WTC11 (cell line): ENCODE results near the gene FLCN. TPM values are rescaled to one million over a fixed set of nuclear protein-coding genes. Genes with fewer than 3 reads are reported as not detected.

Experiments used
- ATAC-seq: fragments of 200-7000 bp; cut with Tn5 transposase; 2 replicates; pipeline ENCODE4 v1.10.0; 2021; ENCODE audit warnings: mild to moderate bottlenecking, moderate library complexity
- CTCF ChIA-PET: fragments of 300-600 bp; sonication (Branson Sonifier 250); formaldehyde crosslinking; loops from one replicate; lab custom pipeline; 2021; ENCODE audit warnings: antibody characterized with exemption; lab: Charles Lee
- POLR2A ChIA-PET: fragments of 350-600 bp; sonication (Branson Sonifier 250); formaldehyde crosslinking; loops from one replicate; lab custom pipeline; 2021; ENCODE audit warnings: antibody characterized with exemption; lab: Charles Lee
- DNase-seq: peaks from one replicate; pipeline ENCODE4 v3.0.0; 2021; ENCODE audit warnings: low spot score
- H3K27ac Mint-ChIP-seq: 2 replicates; pipeline ENCODE4 v1.8.0; 2021; ENCODE audit warnings: mixed read lengths
- H3K27me3 Mint-ChIP-seq: 2 replicates; pipeline ENCODE4 v1.8.0; 2021; ENCODE audit warnings: low read depth, mild to moderate bottlenecking, moderate library complexity, mixed read lengths
- H3K36me3 Mint-ChIP-seq: 2 replicates; pipeline ENCODE4 v1.8.0; 2021; ENCODE audit warnings: mixed read lengths
- H3K4me1 Mint-ChIP-seq: 2 replicates; pipeline ENCODE4 v1.8.0; 2022; ENCODE audit warnings: mixed read lengths
- H3K4me3 Mint-ChIP-seq: 2 replicates; pipeline ENCODE4 v1.8.0; 2021; ENCODE audit warnings: mild to moderate bottlenecking, moderate library complexity, mixed read lengths
- H3K9me3 Mint-ChIP-seq: 2 replicates; pipeline ENCODE4 v1.8.0; 2021; ENCODE audit warnings: mixed read lengths
- AFF4 ChIP-seq: sonication (generic); formaldehyde crosslinking; IDR thresholded peaks from 2 replicates; pipeline ENCODE4 v1.8.1; 2023; ENCODE audit warnings: mild to moderate bottlenecking, missing genetic modification reagents, borderline replicate concordance
- ATF1 ChIP-seq: sonication (generic); formaldehyde crosslinking; IDR thresholded peaks from 2 replicates; pipeline ENCODE4 v1.8.1; 2023; ENCODE audit warnings: mild to moderate bottlenecking, moderate library complexity, missing genetic modification reagents
- CREB1 ChIP-seq: sonication (generic); formaldehyde crosslinking; IDR thresholded peaks from 2 replicates; pipeline ENCODE4 v1.8.0; 2023; ENCODE audit warnings: mild to moderate bottlenecking, missing genetic modification reagents
- CREM ChIP-seq: sonication (generic); formaldehyde crosslinking; IDR thresholded peaks from 2 replicates; pipeline ENCODE4 v1.8.1; 2022; ENCODE audit warnings: mild to moderate bottlenecking, missing genetic modification reagents, moderate library complexity
- FOXP1 ChIP-seq: sonication (generic); formaldehyde crosslinking; IDR thresholded peaks from 2 replicates; pipeline ENCODE4 v1.8.0; 2022; ENCODE audit warnings: missing genetic modification reagents, mild to moderate bottlenecking, moderate library complexity, borderline replicate concordance
- FOXP4 ChIP-seq: sonication (generic); formaldehyde crosslinking; IDR thresholded peaks from 2 replicates; pipeline ENCODE4 v1.8.0; 2022; ENCODE audit warnings: mild to moderate bottlenecking, missing genetic modification reagents
- GABPB1 ChIP-seq: sonication (generic); formaldehyde crosslinking; IDR thresholded peaks from 2 replicates; pipeline ENCODE4 v1.8.1; 2023; ENCODE audit warnings: mild to moderate bottlenecking, missing genetic modification reagents
- GRHL2 ChIP-seq: fragments of 250-450 bp; sonication (Bioruptor Pico); IDR thresholded peaks from 2 replicates; pipeline ENCODE4 v1.8.0; 2022; ENCODE audit warnings: mild to moderate bottlenecking, moderate library complexity; ENCODE audit not compliant: insufficient replicate concordance, severe bottlenecking
- NR2C2 ChIP-seq: sonication (generic); formaldehyde crosslinking; IDR thresholded peaks from 2 replicates; pipeline ENCODE4 v1.8.0; 2022; ENCODE audit warnings: mild to moderate bottlenecking, missing genetic modification reagents
- OVOL2 ChIP-seq: fragments of 250-450 bp; sonication (Bioruptor Pico); IDR thresholded peaks from 2 replicates; pipeline ENCODE4 v1.9.0; 2021; ENCODE audit warnings: mild to moderate bottlenecking, borderline replicate concordance
- RELA ChIP-seq: sonication (generic); formaldehyde crosslinking; IDR thresholded peaks from 2 replicates; pipeline ENCODE4 v1.8.1; 2022; ENCODE audit warnings: missing genetic modification reagents, mild to moderate bottlenecking, borderline replicate concordance
- SP1 ChIP-seq: sonication (generic); formaldehyde crosslinking; conservative IDR thresholded peaks from 2 replicates; pipeline ENCODE4 v1.8.1; 2022; ENCODE audit warnings: missing genetic modification reagents
- TCF7 ChIP-seq: sonication (generic); formaldehyde crosslinking; IDR thresholded peaks from 2 replicates; pipeline ENCODE4 v1.8.0; 2022; ENCODE audit warnings: mild to moderate bottlenecking, low read depth, missing genetic modification reagents, moderate library complexity
- TEAD1 ChIP-seq: sonication (generic); formaldehyde crosslinking; IDR thresholded peaks from 2 replicates; pipeline ENCODE4 v1.8.0; 2022; ENCODE audit warnings: mild to moderate bottlenecking, missing genetic modification reagents
- ZNF138 ChIP-seq: sonication (generic); formaldehyde crosslinking; conservative IDR thresholded peaks from 2 replicates; pipeline ENCODE4 v1.8.1; 2022; ENCODE audit warnings: mild to moderate bottlenecking, moderate library complexity, missing genetic modification reagents
- ZNF263 ChIP-seq: sonication (generic); formaldehyde crosslinking; IDR thresholded peaks from 2 replicates; pipeline ENCODE4 v1.8.1; 2022; ENCODE audit warnings: low read depth, mild to moderate bottlenecking, moderate library complexity, missing genetic modification reagents
- ZNF416 ChIP-seq: fragments of 250-450 bp; sonication (Bioruptor Pico); IDR thresholded peaks from 2 replicates; pipeline ENCODE4 v1.9.0; 2021; ENCODE audit warnings: mild to moderate bottlenecking, inconsistent platforms
- ZNF423 ChIP-seq: fragments of 250-450 bp; sonication (Bioruptor Pico); IDR thresholded peaks from 2 replicates; pipeline ENCODE4 v2.1.2; 2022; ENCODE audit warnings: mild to moderate bottlenecking, moderate library complexity
- total RNA-seq: library from RNA; stranded (reverse); gene quantifications from 3 replicates; pipeline ENCODE4 v1.2.3, GENCODE V29; 2021
- TF ChIP-seq, protein P1 (sequence below): fragments of 250-450 bp; sonication (Bioruptor Pico); conservative IDR thresholded peaks from 2 replicates; pipeline ENCODE4 v1.9.0; 2021; ENCODE audit warnings: mild to moderate bottlenecking
- TF ChIP-seq, protein P2 (sequence below): sonication (generic); formaldehyde crosslinking; IDR thresholded peaks from 2 replicates; pipeline ENCODE4 v1.8.1; 2023; ENCODE audit warnings: mild to moderate bottlenecking, missing genetic modification reagents, moderate library complexity
- TF ChIP-seq, protein P3 (sequence below): sonication (generic); formaldehyde crosslinking; IDR thresholded peaks from 2 replicates; pipeline ENCODE4 v1.8.1; 2022; ENCODE audit warnings: missing genetic modification reagents, borderline replicate concordance

Gene FLCN
- total RNA-seq, 1 experiment from 2014 or later, result 40.8 TPM

- Mint-ChIP-seq H3K27ac (no peak overlapping the region), H3K36me3 (peaks cover 51% of the 10 kb centered on the region), H3K4me1 (peaks cover 8% of the 10 kb centered on the region; the same call in 1 of the 2 replicates), H3K27me3 (no peaks in the 10 kb centered on the region), H3K9me3 (no peaks in the 10 kb centered on the region), H3K4me3 (no peak overlapping the region)
- ChIA-PET POLR2A (no interaction called here), CTCF (interaction anchor here (1.0 to 2.2 kb wide), 3 partner anchors 30 to 175 kb away, joined by 3 to 7 read pairs (median 4); no protein-coding TSS in a partner anchor)
- ATAC-seq (no peak), DNase-seq (no peak)
- TF ChIP-seq SP1 (CRISPR knock-in tag), result no peak
- no peak for TF ChIP-seq CREB1 (CRISPR knock-in tag)
- TF ChIP-seq AFF4 (CRISPR knock-in tag), result no peak
Measured at GRCh38 chr17:17176341-17176740, 60.6 kb downstream of the FLCN start.

DNA sequence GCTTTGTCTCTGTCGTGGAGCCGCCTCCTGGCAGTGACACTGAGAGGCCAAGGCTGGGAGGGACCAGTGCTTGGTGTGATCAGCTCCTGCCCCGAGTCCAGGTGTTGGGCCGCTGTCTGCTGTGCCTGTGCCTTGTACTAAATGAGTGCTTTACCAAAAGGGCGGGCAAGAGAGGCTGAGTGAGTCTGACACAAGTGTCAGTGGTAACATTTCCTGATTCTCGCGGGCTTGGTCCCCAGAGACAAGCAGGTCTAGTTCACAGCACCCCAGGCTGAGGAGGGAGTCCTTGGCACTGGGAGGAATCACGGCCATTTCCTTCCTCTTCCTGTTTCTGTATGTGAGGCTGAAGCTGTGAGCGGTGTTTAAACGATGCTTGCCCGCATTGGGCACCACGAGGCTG lies 61.1 kb downstream of the FLCN start:
- ChIA-PET POLR2A (no interaction called here), CTCF (interaction anchor here (1.2 to 2.2 kb wide), 2 partner anchors 29 to 34 kb away, joined by 4 to 7 read pairs; no protein-coding TSS in a partner anchor)
- DNase-seq (no peak), ATAC-seq (no peak)
- Mint-ChIP-seq H3K9me3 (no peaks in the 10 kb centered on the region), H3K4me1 (peaks cover 10% of the 10 kb centered on the region; the same call in 1 of the 2 replicates), H3K36me3 (peaks cover 49% of the 10 kb centered on the region), H3K27ac (no peak overlapping the region), H3K4me3 (no peak overlapping the region), H3K27me3 (no peaks in the 10 kb centered on the region)
- TF ChIP-seq NR2C2 (CRISPR knock-in tag), result no peak
- no peak for TF ChIP-seq RELA (CRISPR knock-in tag)
- no peak for TF ChIP-seq GABPB1
- TF ChIP-seq CREM (CRISPR knock-in tag), result no peak
- TF ChIP-seq TCF7 (CRISPR knock-in tag), result no peak
- TF ChIP-seq ZNF416 (CRISPR knock-in tag), result no peak
- no peak for TF ChIP-seq ZNF423 (CRISPR knock-in tag)
- no peak for TF ChIP-seq OVOL2 (CRISPR knock-in tag)
- TF ChIP-seq, protein P1, sequence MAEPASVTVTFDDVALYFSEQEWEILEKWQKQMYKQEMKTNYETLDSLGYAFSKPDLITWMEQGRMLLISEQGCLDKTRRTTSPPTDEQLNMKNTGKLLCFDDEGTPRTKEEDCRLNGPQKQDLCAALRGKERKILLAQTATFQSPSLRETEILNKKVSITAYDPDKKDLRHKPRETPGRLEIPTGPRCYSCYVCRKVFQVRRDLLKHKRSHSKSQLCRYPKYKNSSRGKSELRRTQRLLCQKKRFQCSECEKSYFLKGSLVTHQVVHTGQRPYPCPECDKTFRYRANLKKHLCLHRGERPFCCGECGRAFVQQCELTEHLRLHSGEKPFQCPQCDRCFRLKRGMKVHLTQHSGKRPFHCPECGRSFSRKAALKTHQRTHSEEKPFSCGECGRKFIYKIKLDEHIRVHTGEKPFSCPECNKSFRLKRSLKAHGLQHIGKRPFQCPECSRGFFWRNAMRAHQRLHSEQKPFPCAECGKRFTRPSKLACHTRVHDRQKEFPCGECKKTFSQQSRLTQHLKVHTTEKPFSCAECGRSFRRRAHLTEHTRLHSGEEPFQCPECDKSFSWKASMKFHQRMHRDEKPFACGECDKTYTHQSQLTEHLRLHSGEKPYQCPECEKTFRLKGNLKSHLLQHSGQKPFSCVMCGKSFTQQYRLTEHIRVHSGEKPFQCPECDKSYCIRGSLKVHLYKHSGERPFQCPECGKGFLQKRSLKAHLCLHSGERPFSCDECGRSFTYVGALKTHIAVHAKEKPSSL (CRISPR knock-in tag), result no peak
- TF ChIP-seq, protein P2, sequence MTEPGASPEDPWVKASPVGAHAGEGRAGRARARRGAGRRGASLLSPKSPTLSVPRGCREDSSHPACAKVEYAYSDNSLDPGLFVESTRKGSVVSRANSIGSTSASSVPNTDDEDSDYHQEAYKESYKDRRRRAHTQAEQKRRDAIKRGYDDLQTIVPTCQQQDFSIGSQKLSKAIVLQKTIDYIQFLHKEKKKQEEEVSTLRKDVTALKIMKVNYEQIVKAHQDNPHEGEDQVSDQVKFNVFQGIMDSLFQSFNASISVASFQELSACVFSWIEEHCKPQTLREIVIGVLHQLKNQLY (CRISPR knock-in tag), result no peak

GRCh38 chr17:17175340-17175739 lies 61.6 kb downstream of the FLCN start:
- ChIA-PET POLR2A (no interaction called here), CTCF (interaction anchor here (1.2 to 2.2 kb wide), 2 partner anchors 29 to 33 kb away, joined by 4 to 7 read pairs; no protein-coding TSS in a partner anchor)
- ATAC-seq, result no peak
- no peaks in the 10 kb centered on the region for H3K27me3 Mint-ChIP-seq
- no peak for DNase-seq
- H3K9me3 Mint-ChIP-seq, result no peaks in the 10 kb centered on the region
- no peak overlapping the region for H3K27ac Mint-ChIP-seq
- no peak overlapping the region for H3K4me3 Mint-ChIP-seq
- H3K36me3 Mint-ChIP-seq, result peaks cover 44% of the 10 kb centered on the region
- peaks cover 10% of the 10 kb centered on the region; the same call in 1 of the 2 replicates for H3K4me1 Mint-ChIP-seq
- TF ChIP-seq GRHL2 (CRISPR knock-in tag), result no peak
- no peak for TF ChIP-seq ATF1 (CRISPR knock-in tag)
- TF ChIP-seq FOXP1 (CRISPR knock-in tag), result no peak
- no peak for TF ChIP-seq ZNF263
- no peak for TF ChIP-seq TEAD1 (CRISPR knock-in tag)
- TF ChIP-seq, protein P3, sequence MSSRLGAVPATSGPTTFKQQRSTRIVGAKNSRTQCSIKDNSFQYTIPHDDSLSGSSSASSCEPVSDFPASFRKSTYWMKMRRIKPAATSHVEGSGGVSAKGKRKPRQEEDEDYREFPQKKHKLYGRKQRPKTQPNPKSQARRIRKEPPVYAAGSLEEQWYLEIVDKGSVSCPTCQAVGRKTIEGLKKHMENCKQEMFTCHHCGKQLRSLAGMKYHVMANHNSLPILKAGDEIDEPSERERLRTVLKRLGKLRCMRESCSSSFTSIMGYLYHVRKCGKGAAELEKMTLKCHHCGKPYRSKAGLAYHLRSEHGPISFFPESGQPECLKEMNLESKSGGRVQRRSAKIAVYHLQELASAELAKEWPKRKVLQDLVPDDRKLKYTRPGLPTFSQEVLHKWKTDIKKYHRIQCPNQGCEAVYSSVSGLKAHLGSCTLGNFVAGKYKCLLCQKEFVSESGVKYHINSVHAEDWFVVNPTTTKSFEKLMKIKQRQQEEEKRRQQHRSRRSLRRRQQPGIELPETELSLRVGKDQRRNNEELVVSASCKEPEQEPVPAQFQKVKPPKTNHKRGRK (CRISPR knock-in tag), result no peak
- no peak for TF ChIP-seq FOXP4 (CRISPR knock-in tag)
- TF ChIP-seq ZNF138 (CRISPR knock-in tag), result no peak
